ENCODE results near the gene SMIM5. TPM values are rescaled to one million over a fixed set of nuclear protein-coding genes. Genes with fewer than 3 reads are reported as not detected.

Gene SMIM5
- total RNA-seq, 1 donor from 2014 or later: not detected

- H3K4me3 ChIP-seq: no peak overlapping the region
- H3K27ac Mint-ChIP-seq: no peak overlapping the region
- H3F3A ChIP-seq (ENCODE audit: low read depth): peaks cover 4% of the 10 kb centered on the region
- H3K36me3 Mint-ChIP-seq: no peaks in the 10 kb centered on the region
- no peak overlapping the region for H3K9ac ChIP-seq
- no peak overlapping the region for H3K4me2 ChIP-seq
- H3K4me1 ChIP-seq: peaks cover 8% of the 10 kb centered on the region
- H3K27ac ChIP-seq: no peak overlapping the region
- no peaks in the 10 kb centered on the region for H3K9me3 Mint-ChIP-seq
- DNase-seq (ENCODE audit: low spot score): no peak
- no peaks in the 10 kb centered on the region for H3K9me3 ChIP-seq (ENCODE audit: low read depth)
- peaks cover 5% of the 10 kb centered on the region for H3K27me3 Mint-ChIP-seq (ENCODE audit: insufficient read depth, low read depth)
- no peaks in the 10 kb centered on the region for H3K36me3 ChIP-seq
- no peak for TF ChIP-seq CTCF (IDR thresholded peaks at IDR 0.05)
- TF ChIP-seq EZH2phosphoT487 (IDR thresholded peaks at IDR 0.05): no peak
- no peak for TF ChIP-seq EZH2 (IDR thresholded peaks at IDR 0.05)
- H3K27me3 ChIP-seq: no peaks in the 10 kb centered on the region
- H4K20me1 ChIP-seq (ENCODE audit: low read depth): peaks cover 37% of the 10 kb centered on the region
- no peaks in the 10 kb centered on the region for H3K79me2 ChIP-seq (ENCODE audit: low read depth)
- H2AFZ ChIP-seq (replicated peaks): no peak overlapping the region
- peaks cover 12% of the 10 kb centered on the region for H3K4me1 Mint-ChIP-seq
- no peak overlapping the region for H3K4me3 Mint-ChIP-seq
Measured at GRCh38 chr17:75639771-75640555, 6.7 kb downstream of the SMIM5 start.

GRCh38 chr17:75640556-75641119 is 7.4 kb downstream of the SMIM5 start:
- TF ChIP-seq CTCF (IDR thresholded peaks at IDR 0.05): no peak
- TF ChIP-seq EZH2phosphoT487 (IDR thresholded peaks at IDR 0.05): no peak
- TF ChIP-seq EZH2 (IDR thresholded peaks at IDR 0.05): no peak
- no peaks in the 10 kb centered on the region for H3K9me3 Mint-ChIP-seq

GRCh38 chr17:75641343-75641742 is 8.1 kb downstream of the SMIM5 start:
- H3K9me3 Mint-ChIP-seq: no peaks in the 10 kb centered on the region
- Histone ChIP-seq H4K20me1 (ENCODE audit: low read depth) (peaks cover 23% of the 10 kb centered on the region), H3K9me3 (ENCODE audit: low read depth) (no peaks in the 10 kb centered on the region), H3K27me3 (no peaks in the 10 kb centered on the region), H3K79me2 (ENCODE audit: low read depth) (no peaks in the 10 kb centered on the region), H3K4me2 (no peak overlapping the region), H3K4me3 (no peak overlapping the region), H3K9ac (no peak overlapping the region), H3F3A (ENCODE audit: low read depth) (no peaks in the 10 kb centered on the region), H3K27ac (no peak overlapping the region), H3K36me3 (no peaks in the 10 kb centered on the region), H3K4me1 (no peaks in the 10 kb centered on the region), H2AFZ (replicated peaks) (no peak overlapping the region)
- H3K36me3 Mint-ChIP-seq: no peaks in the 10 kb centered on the region
- peaks cover 2% of the 10 kb centered on the region for H3K27me3 Mint-ChIP-seq (ENCODE audit: insufficient read depth, low read depth)
- no peak overlapping the region for H3K27ac Mint-ChIP-seq
- H3K4me1 Mint-ChIP-seq: peaks cover 4% of the 10 kb centered on the region
- H3K4me3 Mint-ChIP-seq: no peak overlapping the region
- TF ChIP-seq CTCF (IDR thresholded peaks at IDR 0.05): no peak
- no peak for TF ChIP-seq EZH2 (IDR thresholded peaks at IDR 0.05)
- DNase-seq (ENCODE audit: low spot score): no peak

More at GRCh38 chr17:75640556-75641119, 7.4 kb downstream of the SMIM5 start:
- H3K36me3 Mint-ChIP-seq: no peaks in the 10 kb centered on the region
- Histone ChIP-seq H3F3A (ENCODE audit: low read depth) (no peaks in the 10 kb centered on the region), H3K4me1 (peaks cover 1% of the 10 kb centered on the region), H3K27ac (no peak overlapping the region), H3K79me2 (ENCODE audit: low read depth) (no peaks in the 10 kb centered on the region), H3K27me3 (no peaks in the 10 kb centered on the region), H3K4me2 (no peak overlapping the region), H3K36me3 (no peaks in the 10 kb centered on the region), H3K4me3 (no peak overlapping the region), H3K9ac (no peak overlapping the region), H3K9me3 (ENCODE audit: low read depth) (no peaks in the 10 kb centered on the region), H4K20me1 (ENCODE audit: low read depth) (peaks cover 30% of the 10 kb centered on the region), H2AFZ (replicated peaks) (no peak overlapping the region)
- H3K4me1 Mint-ChIP-seq: peaks cover 6% of the 10 kb centered on the region
- no peak overlapping the region for H3K4me3 Mint-ChIP-seq
- no peak for DNase-seq (ENCODE audit: low spot score)
- no peak overlapping the region for H3K27ac Mint-ChIP-seq
- H3K27me3 Mint-ChIP-seq (ENCODE audit: insufficient read depth, low read depth): peaks cover 2% of the 10 kb centered on the region

Measured in neural progenitor cell (in vitro differentiated cells).